Neural cell (in vitro differentiated cells): ENCODE data around the gene MAGEC3. TPM values are rescaled to one million over a fixed set of nuclear protein-coding genes. Genes with fewer than 3 reads are reported as not detected.

Experiments used
- H2AFZ ChIP-seq: fragments of 200-600, 300-800 bp; sonication (generic), shearing (Covaris generic); 2 replicates; pipeline ENCODE4 v1.6.0; 2014; ENCODE audit warnings: low read depth, mild to moderate bottlenecking, antibody characterized with exemption, low read length, moderate library complexity
- H3F3A ChIP-seq: fragments of 200-600 bp; shearing (Covaris generic); 2 replicates; pipeline ENCODE4 v1.6.1; 2016; ENCODE audit warnings: mild to moderate bottlenecking, moderate library complexity, mixed read lengths, antibody characterized with exemption, low read length; ENCODE audit not compliant: insufficient read depth, poor library complexity, severe bottlenecking
- H3K27ac ChIP-seq: fragments of 200-600, 300-800 bp; sonication (generic), shearing (Covaris generic); 2 replicates; pipeline ENCODE4 v1.5.1; 2014; ENCODE audit warnings: mild to moderate bottlenecking, low read length, moderate library complexity
- H3K27me3 ChIP-seq: fragments of 300-800, 200-600 bp; sonication (generic), shearing (Covaris generic); 2 replicates; pipeline ENCODE4 v1.6.0; 2014; ENCODE audit warnings: mild to moderate bottlenecking, low read depth, low read length, moderate library complexity; ENCODE audit not compliant: insufficient read depth
- H3K36me3 ChIP-seq: fragments of 300-800, 200-600 bp; sonication (generic), shearing (Covaris generic); 2 replicates; pipeline ENCODE4 v1.5.1; 2014; ENCODE audit warnings: mild to moderate bottlenecking, antibody characterized with exemption, low read length, moderate library complexity; ENCODE audit not compliant: insufficient read depth
- H3K4me2 ChIP-seq: fragments of 300-800, 200-600 bp; sonication (generic), shearing (Covaris generic); 2 replicates; pipeline ENCODE4 v1.6.0; 2014; ENCODE audit warnings: mild to moderate bottlenecking, low read length
- H3K4me3 ChIP-seq: fragments of 300-800, 200-600 bp; sonication (generic), shearing (Covaris generic); 2 replicates; pipeline ENCODE4 v1.5.1; 2014; ENCODE audit warnings: mild to moderate bottlenecking, low read length, moderate library complexity
- H3K79me2 ChIP-seq: fragments of 200-600 bp; shearing (Covaris generic); replicated peaks from 2 replicates; pipeline ENCODE4 v1.6.0; 2014; ENCODE audit warnings: mild to moderate bottlenecking, low read length, moderate library complexity; ENCODE audit not compliant: insufficient read depth
- H3K9ac ChIP-seq: fragments of 300-800, 200-600 bp; sonication (generic), shearing (Covaris generic); 2 replicates; pipeline ENCODE4 v1.6.1; 2016; ENCODE audit warnings: mild to moderate bottlenecking, low read length, mixed read lengths
- H3K9me2 ChIP-seq: fragments of 200-600 bp; shearing (Covaris generic); 2 replicates; pipeline ENCODE4 v1.6.1; 2016; ENCODE audit warnings: mild to moderate bottlenecking, low read length, mixed read lengths; ENCODE audit not compliant: insufficient read depth
- H3K9me3 ChIP-seq: fragments of 200-600, 300-800 bp; sonication (generic), shearing (Covaris generic); 2 replicates; pipeline ENCODE4 v1.6.1; 2016; ENCODE audit warnings: mild to moderate bottlenecking, mixed run types, low read length, moderate library complexity, mixed read lengths
- H4K20me1 ChIP-seq: fragments of 200-600 bp; shearing (Covaris generic); 2 replicates; pipeline ENCODE4 v1.6.1; 2016; ENCODE audit warnings: mild to moderate bottlenecking, mixed run types; ENCODE audit not compliant: insufficient read depth
- EP300 ChIP-seq: fragments of 450-650 bp; conservative IDR thresholded peaks from 2 replicates; pipeline ENCODE4 v1.6.1; 2014; ENCODE audit warnings: antibody characterized with exemption, mild to moderate bottlenecking, moderate library complexity; ENCODE audit not compliant: poor library complexity, severe bottlenecking
- EZH2 ChIP-seq: fragments of 200-600, 300-800 bp; shearing (Covaris generic), sonication (generic); IDR thresholded peaks from 2 replicates; pipeline ENCODE4 v1.6.1; 2014; ENCODE audit warnings: antibody characterized with exemption, low read length, borderline replicate concordance, mild to moderate bottlenecking; ENCODE audit not compliant: insufficient read depth, poor library complexity, severe bottlenecking
- MXI1 ChIP-seq: fragments of 450-650 bp; conservative IDR thresholded peaks from 2 replicates; pipeline ENCODE4 v1.6.1; 2014; ENCODE audit warnings: antibody characterized with exemption, mild to moderate bottlenecking; ENCODE audit not compliant: poor library complexity, severe bottlenecking
- POLR2AphosphoS5 ChIP-seq: IDR thresholded peaks from 2 replicates; pipeline ENCODE4 v1.6.1; 2012
- RAD21 ChIP-seq: fragments of 450-650 bp; conservative IDR thresholded peaks from 2 replicates; pipeline ENCODE4 v1.6.1; 2014; ENCODE audit warnings: antibody characterized with exemption, mild to moderate bottlenecking, moderate library complexity
- SMC3 ChIP-seq: fragments of 450-650 bp; conservative IDR thresholded peaks from 2 replicates; pipeline ENCODE4 v1.6.1; 2014; ENCODE audit warnings: antibody characterized with exemption, mild to moderate bottlenecking, moderate library complexity; ENCODE audit not compliant: poor library complexity
- TAF1 ChIP-seq: IDR thresholded peaks from 2 replicates; pipeline ENCODE4 v1.6.1; 2012; ENCODE audit warnings: low read depth
- polyA plus RNA-seq: library from polyadenylated mRNA; depleted of rRNA; stranded (reverse); fragments of >200 nt; gene quantifications from 2 replicates; pipeline ENCODE4 v1.2.3, GENCODE V29; 2014
- TF ChIP-seq, protein P1 (sequence below): fragments of 450-650 bp; IDR thresholded peaks from 2 replicates; pipeline ENCODE4 v1.5.1; 2014; ENCODE audit warnings: antibody characterized with exemption, mild to moderate bottlenecking, moderate library complexity; ENCODE audit not compliant: poor library complexity, severe bottlenecking
- TF ChIP-seq, protein P2 (sequence below): IDR thresholded peaks from 2 replicates; pipeline ENCODE4 v1.6.1; 2012; ENCODE audit warnings: borderline replicate concordance

The MAGEC3 gene
- polyA plus RNA-seq, 1 donor from 2014 or later, result 2.3 TPM

DNA sequence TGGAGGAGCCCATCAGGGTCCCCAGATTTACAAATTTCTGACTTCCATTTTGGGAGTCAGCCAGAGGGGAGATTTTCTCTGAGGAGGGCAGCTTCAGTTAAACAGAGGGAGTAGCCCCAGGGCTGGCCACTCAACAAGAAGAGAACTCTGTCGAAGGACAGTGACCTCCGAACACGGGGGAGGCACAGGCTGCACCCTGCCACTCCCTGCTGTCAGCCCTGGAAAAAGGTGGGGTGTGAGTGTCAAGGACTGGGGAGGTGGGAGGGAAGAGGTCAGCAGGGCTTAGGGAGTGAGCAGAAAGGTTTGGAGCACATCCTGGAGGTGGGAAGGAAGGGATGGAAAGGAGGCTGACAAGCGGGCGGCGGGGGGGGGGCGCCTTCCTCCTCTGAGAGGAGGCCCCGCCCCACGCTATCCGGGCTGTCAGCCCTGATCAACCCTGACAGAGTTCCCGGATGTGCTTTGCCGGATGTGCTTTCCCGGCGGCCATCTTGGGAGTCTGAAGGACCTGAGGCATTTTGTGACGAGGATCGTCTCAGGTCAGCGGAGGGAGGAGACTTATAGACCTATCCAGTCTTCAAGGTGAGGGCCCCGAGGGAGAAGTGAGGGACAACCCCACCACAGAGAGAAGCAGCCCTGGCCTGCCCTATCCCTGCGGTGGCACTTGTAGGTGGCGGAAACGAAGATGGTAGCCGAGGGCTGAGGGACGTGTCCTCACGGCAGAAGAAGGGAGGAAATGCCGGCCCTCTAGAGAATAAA, 65.5 kb downstream of the MAGEC3 start, which contains the start of gene MAGEC1:
TSS of gene MAGEC1 (plus strand) at position 495 of the 756 bp plus-strand sequence. CDS start 1,179 bp downstream, outside the sequence.
- Histone ChIP-seq H3K4me2 (no peak within 1 kb of the TSS), H3K27me3 (no peaks in the 10 kb centered on the region), H3F3A (no peaks in the 10 kb centered on the region), H3K36me3 (no peaks in the 10 kb centered on the region), H3K79me2 (no peaks in the 10 kb centered on the region), H3K27ac (no peak within 1 kb of the TSS), H3K9ac (no peak within 1 kb of the TSS), H2AFZ (no peak within 1 kb of the TSS), H3K4me3 (no peak within 1 kb of the TSS), H3K9me2 (no peaks in the 10 kb centered on the region), H4K20me1 (no peaks in the 10 kb centered on the region), H3K9me3 (no peaks in the 10 kb centered on the region)
- no peak for TF ChIP-seq POLR2AphosphoS5
- TF ChIP-seq, protein P1, sequence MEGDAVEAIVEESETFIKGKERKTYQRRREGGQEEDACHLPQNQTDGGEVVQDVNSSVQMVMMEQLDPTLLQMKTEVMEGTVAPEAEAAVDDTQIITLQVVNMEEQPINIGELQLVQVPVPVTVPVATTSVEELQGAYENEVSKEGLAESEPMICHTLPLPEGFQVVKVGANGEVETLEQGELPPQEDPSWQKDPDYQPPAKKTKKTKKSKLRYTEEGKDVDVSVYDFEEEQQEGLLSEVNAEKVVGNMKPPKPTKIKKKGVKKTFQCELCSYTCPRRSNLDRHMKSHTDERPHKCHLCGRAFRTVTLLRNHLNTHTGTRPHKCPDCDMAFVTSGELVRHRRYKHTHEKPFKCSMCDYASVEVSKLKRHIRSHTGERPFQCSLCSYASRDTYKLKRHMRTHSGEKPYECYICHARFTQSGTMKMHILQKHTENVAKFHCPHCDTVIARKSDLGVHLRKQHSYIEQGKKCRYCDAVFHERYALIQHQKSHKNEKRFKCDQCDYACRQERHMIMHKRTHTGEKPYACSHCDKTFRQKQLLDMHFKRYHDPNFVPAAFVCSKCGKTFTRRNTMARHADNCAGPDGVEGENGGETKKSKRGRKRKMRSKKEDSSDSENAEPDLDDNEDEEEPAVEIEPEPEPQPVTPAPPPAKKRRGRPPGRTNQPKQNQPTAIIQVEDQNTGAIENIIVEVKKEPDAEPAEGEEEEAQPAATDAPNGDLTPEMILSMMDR, result no peak
- no peak for TF ChIP-seq MXI1
- no peak for TF ChIP-seq EZH2

DNA sequence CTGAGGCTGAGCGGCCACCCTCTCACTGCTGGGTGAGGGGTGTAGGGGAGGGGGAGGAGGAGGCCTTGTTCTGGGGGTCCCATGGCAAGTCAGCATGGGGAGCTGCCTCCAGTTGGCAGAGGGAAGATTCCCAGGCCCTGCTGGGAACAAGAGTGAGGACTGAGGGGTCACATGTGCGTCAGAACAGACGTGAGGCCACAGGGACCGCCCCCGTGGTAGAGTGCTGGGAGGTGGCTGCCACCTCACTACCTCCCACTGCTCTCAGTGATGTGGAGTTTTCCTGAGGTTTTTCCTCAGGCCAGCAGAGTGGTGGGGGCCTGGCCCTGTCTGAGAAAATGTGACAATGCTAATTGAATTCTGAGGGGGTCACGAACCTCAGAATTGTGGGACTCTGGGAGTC, 66.1 kb downstream of the MAGEC3 start:
- H3F3A ChIP-seq, result no peaks in the 10 kb centered on the region
- no peaks in the 10 kb centered on the region for H3K9me2 ChIP-seq
- no peak overlapping the region for H3K4me2 ChIP-seq
- H4K20me1 ChIP-seq, result no peaks in the 10 kb centered on the region
- no peaks in the 10 kb centered on the region for H3K9me3 ChIP-seq
- H3K36me3 ChIP-seq, result no peaks in the 10 kb centered on the region
- TF ChIP-seq EP300 (no peak), POLR2AphosphoS5 (no peak), EZH2 (no peak), SMC3 (no peak), RAD21 (no peak), TAF1 (no peak), MXI1 (no peak)
- TF ChIP-seq, protein P2, sequence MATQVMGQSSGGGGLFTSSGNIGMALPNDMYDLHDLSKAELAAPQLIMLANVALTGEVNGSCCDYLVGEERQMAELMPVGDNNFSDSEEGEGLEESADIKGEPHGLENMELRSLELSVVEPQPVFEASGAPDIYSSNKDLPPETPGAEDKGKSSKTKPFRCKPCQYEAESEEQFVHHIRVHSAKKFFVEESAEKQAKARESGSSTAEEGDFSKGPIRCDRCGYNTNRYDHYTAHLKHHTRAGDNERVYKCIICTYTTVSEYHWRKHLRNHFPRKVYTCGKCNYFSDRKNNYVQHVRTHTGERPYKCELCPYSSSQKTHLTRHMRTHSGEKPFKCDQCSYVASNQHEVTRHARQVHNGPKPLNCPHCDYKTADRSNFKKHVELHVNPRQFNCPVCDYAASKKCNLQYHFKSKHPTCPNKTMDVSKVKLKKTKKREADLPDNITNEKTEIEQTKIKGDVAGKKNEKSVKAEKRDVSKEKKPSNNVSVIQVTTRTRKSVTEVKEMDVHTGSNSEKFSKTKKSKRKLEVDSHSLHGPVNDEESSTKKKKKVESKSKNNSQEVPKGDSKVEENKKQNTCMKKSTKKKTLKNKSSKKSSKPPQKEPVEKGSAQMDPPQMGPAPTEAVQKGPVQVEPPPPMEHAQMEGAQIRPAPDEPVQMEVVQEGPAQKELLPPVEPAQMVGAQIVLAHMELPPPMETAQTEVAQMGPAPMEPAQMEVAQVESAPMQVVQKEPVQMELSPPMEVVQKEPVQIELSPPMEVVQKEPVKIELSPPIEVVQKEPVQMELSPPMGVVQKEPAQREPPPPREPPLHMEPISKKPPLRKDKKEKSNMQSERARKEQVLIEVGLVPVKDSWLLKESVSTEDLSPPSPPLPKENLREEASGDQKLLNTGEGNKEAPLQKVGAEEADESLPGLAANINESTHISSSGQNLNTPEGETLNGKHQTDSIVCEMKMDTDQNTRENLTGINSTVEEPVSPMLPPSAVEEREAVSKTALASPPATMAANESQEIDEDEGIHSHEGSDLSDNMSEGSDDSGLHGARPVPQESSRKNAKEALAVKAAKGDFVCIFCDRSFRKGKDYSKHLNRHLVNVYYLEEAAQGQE, result no peak
- TF ChIP-seq, protein P1, result no peak
- H3K27me3 ChIP-seq, result no peaks in the 10 kb centered on the region
- no peak overlapping the region for H3K27ac ChIP-seq
- H2AFZ ChIP-seq, result no peak overlapping the region
- H3K4me3 ChIP-seq, result no peak overlapping the region
- H3K9ac ChIP-seq, result no peak overlapping the region
- no peaks in the 10 kb centered on the region for H3K79me2 ChIP-seq
